GM21619 (cell line): ENCODE measurements around the gene SPRED2.

Experiments used
- ATAC-seq: cut with Tn5 transposase; IDR thresholded peaks from one replicate; pipeline ENCODE4 v1.9.1; 2021; ENCODE audit not compliant: unreplicated experiment

Gene SPRED2

GRCh38 chr2:65388051-65388531, 44.3 kb downstream of the SPRED2 start:
- ATAC-seq: peak; percentile 49

GRCh38 chr2:65386989-65387388, 45.4 kb downstream of the SPRED2 start:
- no peak for ATAC-seq

GRCh38 chr2:65386344-65386743, 46.1 kb downstream of the SPRED2 start:
- no peak for ATAC-seq

- no peak for ATAC-seq
These were observed 48.6 kb downstream of the SPRED2 start for GRCh38 chr2:65383541-65384488.

- ATAC-seq: peak; percentile 65
These were observed 49.5 kb downstream of the SPRED2 start for GRCh38 chr2:65382776-65383357.

GRCh38 chr2:65382323-65382722, 50.1 kb downstream of the SPRED2 start:
- no peak for ATAC-seq

GRCh38 chr2:65381607-65382051, 50.8 kb downstream of the SPRED2 start:
- ATAC-seq: no peak

GRCh38 chr2:65380255-65380654, 52.1 kb downstream of the SPRED2 start:
- ATAC-seq: no peak

- ATAC-seq: no peak
These were observed 52.7 kb downstream of the SPRED2 start for GRCh38 chr2:65379721-65380171.

GRCh38 chr2:65379223-65379622, 53.2 kb downstream of the SPRED2 start:
- no peak for ATAC-seq

- ATAC-seq: no peak
These were observed 54.1 kb downstream of the SPRED2 start for GRCh38 chr2:65378290-65378689.

- no peak for ATAC-seq
These were observed 54.7 kb downstream of the SPRED2 start for GRCh38 chr2:65377556-65378192.

- no peak for ATAC-seq
These were observed 56.7 kb downstream of the SPRED2 start for GRCh38 chr2:65375723-65376122.

GRCh38 chr2:65374999-65375398, 57.4 kb downstream of the SPRED2 start:
- no peak for ATAC-seq

GRCh38 chr2:65374575-65374974, 57.8 kb downstream of the SPRED2 start:
- no peak for ATAC-seq

GRCh38 chr2:65373365-65373918, 59.0 kb downstream of the SPRED2 start:
- ATAC-seq: no peak

- ATAC-seq: no peak
These were observed 59.8 kb downstream of the SPRED2 start for GRCh38 chr2:65372619-65373018.

- ATAC-seq: no peak
These were observed 61.3 kb downstream of the SPRED2 start for GRCh38 chr2:65371074-65371434.

- no peak for ATAC-seq
These were observed 61.9 kb downstream of the SPRED2 start for GRCh38 chr2:65370387-65371073.

GRCh38 chr2:65369980-65370379, 62.4 kb downstream of the SPRED2 start:
- ATAC-seq: no peak

- ATAC-seq: no peak
These were observed 62.8 kb downstream of the SPRED2 start for GRCh38 chr2:65369574-65369973.
